K562 (cell line): ENCODE data around the gene ZNF385D. TPM values are rescaled to one million over a fixed set of nuclear protein-coding genes. Genes with fewer than 3 reads are reported as not detected.

Experiments
- ATAC-seq: fragments of 200-7000 bp; cut with Tn5 transposase; 3 replicates; pipeline ENCODE4 v1.9.1; 2020; ENCODE audit warnings: moderate library complexity
- BruUV-seq: library from RNA; stranded (reverse); fragments of 400-500 nt; replicated peaks from 2 replicates; lab custom pipeline; 2021; lab: Mats Ljungman, UMichigan
- CTCF ChIA-PET: fragments of 300-600 bp; formaldehyde crosslinking; extraction: SDS; loops from one replicate; lab custom pipeline; 2021; ENCODE audit warnings: low intra/inter-chr PET ratio; lab: Yijun Ruan, JAX
- POLR2A ChIA-PET: fragments of 300-600, 350-650 bp; sonication (Branson Sonifier 250); formaldehyde crosslinking; extraction: SDS; loops from one replicate; lab custom pipeline; 2021; ENCODE audit warnings: antibody characterized with exemption, inconsistent platforms; lab: Yijun Ruan, JAX
- DNase-seq, 4 experiments: peaks; one replicate each; pipeline versions ENCODE4 v3.0.0 to v3.0.0-alpha.2; 2011 to 2018; ENCODE audit warnings: low spot score in 3 of 4, mixed read lengths in 3 of 4; ENCODE audit errors: extremely low read depth in 1 of 4
- FAIRE-seq: peaks from 2 replicates; lab custom pipeline; 2011; peaks lifted over from hg19 to GRCh38; lab: Jason Lieb, UNC
- H2AFZ ChIP-seq: 2 replicates; pipeline ENCODE4 v1.6.0; 2011; ENCODE audit warnings: low read depth, low read length, control low read depth, inconsistent platforms
- H3K27ac ChIP-seq: fragments of 200-600 bp; 3 replicates; pipeline ENCODE4 v1.8.0; 2011; ENCODE audit warnings: low read depth, mild to moderate bottlenecking, control low read depth, inconsistent platforms, low read length, moderate library complexity, mixed read lengths; ENCODE audit errors: extremely low read depth
- H3K27me3 ChIP-seq, 2 experiments: fragments of 300-600 bp in 1 of 2; 2 replicates in 1 of 2; 3 replicates in 1 of 2; pipeline versions ENCODE4 v1.6.0 to v1.8.0; 2011; ENCODE audit warnings: inconsistent platforms in 2 of 2, low read length in 2 of 2, mild to moderate bottlenecking in 1 of 2, mixed read lengths in 1 of 2, moderate library complexity in 1 of 2; ENCODE audit not compliant: control insufficient read depth in 2 of 2, insufficient read depth in 2 of 2
- H3K36me3 ChIP-seq: fragments of 300-600 bp; 3 replicates; pipeline ENCODE4 v1.8.0; 2011; ENCODE audit warnings: mild to moderate bottlenecking, low read length, inconsistent platforms; ENCODE audit not compliant: control insufficient read depth, insufficient read depth
- H3K4me1 ChIP-seq, 2 experiments: fragments of 200-600 bp in 1 of 2; replicated peaks in 1 of 2; 2 replicates in 1 of 2; 3 replicates in 1 of 2; pipeline versions ENCODE4 v1.5.1 to v1.8.0; 2011; ENCODE audit warnings: inconsistent platforms in 2 of 2, low read length in 2 of 2, mild to moderate bottlenecking in 1 of 2, mixed read lengths in 1 of 2, moderate library complexity in 1 of 2; ENCODE audit not compliant: control insufficient read depth in 2 of 2, insufficient read depth in 2 of 2
- H3K4me2 ChIP-seq: 2 replicates; pipeline ENCODE4 v1.6.1; 2011; ENCODE audit warnings: low read length, control low read depth, inconsistent platforms, mixed read lengths; ENCODE audit not compliant: insufficient read depth
- H3K4me3 ChIP-seq: fragments of 200-600 bp; sonication (generic), shearing (Covaris generic); 2 replicates; pipeline ENCODE4 v1.5.1; 2016; ENCODE audit warnings: control low read depth, inconsistent platforms
- H3K79me2 ChIP-seq: fragments of 200-600 bp; 3 replicates; pipeline ENCODE4 v1.8.0; 2011; ENCODE audit warnings: low read length, inconsistent platforms; ENCODE audit not compliant: control insufficient read depth, insufficient read depth
- H3K9ac ChIP-seq, 2 experiments: 2 replicates each; pipeline versions ENCODE4 v1.6.0 to v1.6.1; 2011; ENCODE audit warnings: low read depth in 2 of 2, low read length in 2 of 2, control low read depth in 1 of 2, inconsistent platforms in 1 of 2, mild to moderate bottlenecking in 1 of 2, mixed read lengths in 1 of 2; ENCODE audit not compliant: insufficient read depth in 1 of 2
- H3K9me1 ChIP-seq: one replicate; pipeline ENCODE4 v1.6.0; 2011; ENCODE audit warnings: inconsistent platforms, mild to moderate bottlenecking, low read length, moderate library complexity; ENCODE audit not compliant: control insufficient read depth, insufficient read depth
- H3K9me3 ChIP-seq: replicated peaks from 2 replicates; pipeline ENCODE4 v1.5.1; 2011; ENCODE audit warnings: low read depth, low read length, inconsistent platforms; ENCODE audit not compliant: control insufficient read depth, insufficient read depth
- H4K20me1 ChIP-seq: replicated peaks from 2 replicates; pipeline ENCODE4 v1.6.1; 2011; ENCODE audit warnings: low read length, inconsistent platforms, mixed read lengths; ENCODE audit not compliant: control insufficient read depth, insufficient read depth
- ATF1 ChIP-seq, 2 experiments: fragments of 450-650 bp in 1 of 2; IDR thresholded peaks; 2 replicates each; pipeline ENCODE4 v1.6.1; 2016; ENCODE audit warnings: missing compliant biosample characterization in 1 of 2, missing genetic modification characterization in 1 of 2
- BCL6 ChIP-seq: fragments of 250-450 bp; sonication (Bioruptor Pico); IDR thresholded peaks from 2 replicates; pipeline ENCODE4 v1.4.0; 2020
- DACH1 ChIP-seq: fragments of 450-650 bp; IDR thresholded peaks from 2 replicates; pipeline ENCODE4 v1.6.1; 2018; ENCODE audit not compliant: partially characterized antibody
- GTF2E2 ChIP-seq: fragments of 200-800 bp; sonication (Bioruptor generic); IDR thresholded peaks from 2 replicates; pipeline ENCODE4 v1.6.1; 2016; ENCODE audit warnings: missing genetic modification characterization, missing compliant biosample characterization
- HMGN3 ChIP-seq: IDR thresholded peaks from 2 replicates; pipeline ENCODE4 v1.6.1; 2011; ENCODE audit warnings: borderline replicate concordance, low read depth, mild to moderate bottlenecking, mixed read lengths, low read length; ENCODE audit not compliant: insufficient read length; ENCODE audit errors: extremely low read depth
- L3MBTL2 ChIP-seq: fragments of 450-650 bp; IDR thresholded peaks from 2 replicates; pipeline ENCODE4 v1.6.1; 2016; ENCODE audit warnings: mild to moderate bottlenecking, moderate library complexity
- PCBP2 ChIP-seq: fragments of 200-400 bp; formaldehyde crosslinking; IDR thresholded peaks from 2 replicates; pipeline ENCODE4 v1.6.1; 2018; ENCODE audit warnings: low read length, low read depth, mild to moderate bottlenecking, moderate library complexity; ENCODE audit not compliant: poor library complexity, severe bottlenecking
- TAF15 ChIP-seq: fragments of 200-400 bp; formaldehyde crosslinking; IDR thresholded peaks from 2 replicates; pipeline ENCODE4 v1.6.1; 2017; ENCODE audit warnings: mild to moderate bottlenecking, low read depth, low read length, moderate library complexity
- TARDBP ChIP-seq: fragments of 450-650 bp; IDR thresholded peaks from 2 replicates; pipeline ENCODE4 v1.6.1; 2016
- WGBS: fragments of 100-300 bp; shearing (Covaris generic); methylation state at CpG from one replicate; pipeline ENCODE4 v1.1.6; 2016; ENCODE audit warnings: low coverage, mixed read lengths; ENCODE audit not compliant: insufficient coverage; ENCODE audit errors: missing lambda C conversion rate; 5-methylcytosine and 5-hydroxymethylcytosine counted together
- in situ Hi-C: fragments of 300-500 bp; cut with MboI; formaldehyde crosslinking; loops from 4 replicates; pipeline ENCODE4 v1.15.0; 2018; ENCODE audit warnings: inconsistent platforms, mixed read lengths
- intact Hi-C: fragments of 100-400 bp; cut with micrococcal nuclease; formaldehyde crosslinking; loops from 2 replicates; pipeline ENCODE4 v1.14.2; 2022
- polyA plus RNA-seq, 8 experiments: library from polyadenylated mRNA; depleted of rRNA in 4 of 8; stranded (reverse) in 5 of 8; unstranded in 3 of 8; fragments of >200 nt; fragmentation: Nextera tagmentation in 2 of 8; fragmentation: Illumina TruSeq in 1 of 8; extraction: Ambion mirVana in 2 of 8; extraction: Trizol in 1 of 8; gene quantifications; 2 replicates each; pipeline versions ENCODE4 v1.2.1 to v1.2.3, GENCODE V29; 2011 to 2014; ENCODE audit warnings: inconsistent platforms in 1 of 8, missing spikeins in 1 of 8
- total RNA-seq, 7 experiments: library from RNA; depleted of rRNA in 6 of 7; stranded (reverse); fragments of >200 nt in 6 of 7; fragmentation: Illumina TruSeq in 2 of 7; extraction: Trizol in 2 of 7; gene quantifications; 2 replicates each; pipeline versions ENCODE4 v1.2.1 to v1.2.3, GENCODE V29; 2011 to 2021; ENCODE audit warnings: low replicate concordance in 1 of 7
- TF ChIP-seq, protein P1 (sequence below): fragments of 200-400 bp; formaldehyde crosslinking; IDR thresholded peaks from 2 replicates; pipeline ENCODE4 v1.6.1; 2017; ENCODE audit warnings: mild to moderate bottlenecking, low read depth, low read length, moderate library complexity

ZNF385D gene
- total and polyA plus RNA-seq, 9 of the 15 experiments (the other 6 are each of a cell fraction or from before 2014, with no cell fraction given) = 0.14 to 1.7 (median 0.51) TPM

DNA sequence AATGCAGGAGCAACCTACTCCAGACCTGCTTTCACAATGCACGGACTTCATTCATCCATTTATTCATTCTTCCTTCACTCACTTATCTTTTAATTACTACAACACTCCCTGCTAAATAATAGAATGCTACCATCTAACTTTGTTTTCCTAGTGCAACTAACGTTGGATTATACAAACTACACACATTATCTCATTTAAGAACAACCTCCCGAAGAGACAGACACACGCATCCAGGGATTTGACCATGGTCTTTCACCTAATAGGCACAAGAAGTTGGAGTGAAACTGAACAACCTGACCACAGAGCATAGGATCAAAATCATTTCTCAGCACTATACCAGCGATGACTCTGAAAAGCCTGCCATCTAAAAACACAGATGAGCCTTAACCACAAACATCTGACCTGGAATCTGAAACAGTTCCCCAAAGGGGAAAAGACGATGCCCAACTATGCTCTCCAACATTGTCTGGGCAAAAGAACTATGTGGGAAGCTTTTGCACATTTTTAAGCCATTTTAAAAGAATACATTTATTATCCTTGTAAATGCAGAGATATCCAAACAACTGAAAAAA, 21.0 kb downstream of the ZNF385D start:
- WGBS = 0% methylated on average over 6 of the region's 6 CpGs
- TF ChIP-seq L3MBTL2 (no peak), DACH1 (no peak), TAF15 (no peak), HMGN3 (no peak), PCBP2 (no peak), GTF2E2 (tag) (no peak), BCL6 (CRISPR knock-in tag) (no peak), ATF1 (CRISPR knock-in tag; IDR thresholded peaks at IDR 0.05) (no peak), ATF1 (tag; IDR thresholded peaks at IDR 0.05) (no peak), TARDBP (no peak)
- TF ChIP-seq, protein P1, sequence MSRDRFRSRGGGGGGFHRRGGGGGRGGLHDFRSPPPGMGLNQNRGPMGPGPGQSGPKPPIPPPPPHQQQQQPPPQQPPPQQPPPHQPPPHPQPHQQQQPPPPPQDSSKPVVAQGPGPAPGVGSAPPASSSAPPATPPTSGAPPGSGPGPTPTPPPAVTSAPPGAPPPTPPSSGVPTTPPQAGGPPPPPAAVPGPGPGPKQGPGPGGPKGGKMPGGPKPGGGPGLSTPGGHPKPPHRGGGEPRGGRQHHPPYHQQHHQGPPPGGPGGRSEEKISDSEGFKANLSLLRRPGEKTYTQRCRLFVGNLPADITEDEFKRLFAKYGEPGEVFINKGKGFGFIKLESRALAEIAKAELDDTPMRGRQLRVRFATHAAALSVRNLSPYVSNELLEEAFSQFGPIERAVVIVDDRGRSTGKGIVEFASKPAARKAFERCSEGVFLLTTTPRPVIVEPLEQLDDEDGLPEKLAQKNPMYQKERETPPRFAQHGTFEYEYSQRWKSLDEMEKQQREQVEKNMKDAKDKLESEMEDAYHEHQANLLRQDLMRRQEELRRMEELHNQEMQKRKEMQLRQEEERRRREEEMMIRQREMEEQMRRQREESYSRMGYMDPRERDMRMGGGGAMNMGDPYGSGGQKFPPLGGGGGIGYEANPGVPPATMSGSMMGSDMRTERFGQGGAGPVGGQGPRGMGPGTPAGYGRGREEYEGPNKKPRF = no peak
- TF ChIP-seq, all 486 proteins: peak for 0

More for the DNA sequence above, 21.0 kb downstream of the ZNF385D start:
- Histone ChIP-seq H2AFZ (no peak overlapping the region), H3K4me3 (no peak overlapping the region), H3K4me2 (no peak overlapping the region), H3K27me3 (no peaks in the 10 kb centered on the region), H3K4me1 (no peaks in the 10 kb centered on the region), H3K27ac (no peak overlapping the region), H3K9me1 (no peaks in the 10 kb centered on the region), H3K79me2 (no peaks in the 10 kb centered on the region), H4K20me1 (no peaks in the 10 kb centered on the region), H3K9me3 (no peaks in the 10 kb centered on the region), H3K9ac (no peak overlapping the region), H3K36me3 (no peaks in the 10 kb centered on the region)
- ChIA-PET CTCF (no interaction called here), POLR2A (no interaction called here)
- in situ Hi-C loops = no loop called here
- FAIRE-seq = no peak
- no peak for ATAC-seq
- BruUV-seq = no TSS peak
- intact Hi-C loops = no loop called here
- DNase-seq = no peak
